ENCODE data around the gene F5. TPM values are rescaled to one million over a fixed set of nuclear protein-coding genes. Genes with fewer than 3 reads are reported as not detected.

F5 gene
- total and polyA plus RNA-seq, 2 experiments from 2014 or later: 0.16 TPM; not detected in 1

DNA sequence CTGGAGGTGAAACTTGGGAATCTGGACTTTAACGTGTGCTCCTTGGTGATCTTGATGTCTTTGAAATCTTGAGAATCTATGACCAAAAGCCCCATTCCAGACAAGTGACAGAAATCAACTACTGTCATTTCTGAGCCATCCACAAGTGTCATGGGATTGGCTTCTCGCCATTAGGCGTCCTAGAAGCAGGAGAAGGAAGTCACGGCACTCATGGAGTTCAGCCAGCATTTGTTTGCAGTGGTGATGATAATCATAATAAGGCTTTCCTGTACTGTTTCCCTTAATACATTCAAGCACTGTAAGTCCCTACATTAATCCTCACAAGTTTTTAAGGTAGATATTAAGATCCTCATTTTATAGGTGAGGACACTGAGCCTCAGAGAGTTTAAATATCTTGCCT is 11.9 kb downstream of the F5 start:
- ATAC-seq: no peak
- Histone ChIP-seq H3K4me1 (ENCODE audit: insufficient read depth) (no peaks in the 10 kb centered on the region), H3K9me2 (ENCODE audit: insufficient read depth) (0 out of 2 replicates have a peak, but pooled peaks cover 7% of the 10 kb centered on the region), H3K36me3 (ENCODE audit: insufficient read depth) (no peaks in the 10 kb centered on the region), H3K4me2 (no peak overlapping the region), H3K4me3 (no peak overlapping the region), H4K20me1 (replicated peaks; ENCODE audit: insufficient read depth) (no peaks in the 10 kb centered on the region), H3F3A (replicated peaks; ENCODE audit: low read depth) (no peaks in the 10 kb centered on the region), H3K79me2 (replicated peaks; ENCODE audit: insufficient read depth) (no peaks in the 10 kb centered on the region), H3K27me3 (ENCODE audit: insufficient read depth) (no peaks in the 10 kb centered on the region), H2AFZ (no peak overlapping the region), H3K27ac (ENCODE audit: low read depth) (no peak overlapping the region)
- no peak for DNase-seq (ENCODE audit: low spot score)
- Mint-ChIP-seq H3K9me3 (no peaks in the 10 kb centered on the region), H3K36me3 (ENCODE audit: low read depth) (no peaks in the 10 kb centered on the region), H3K27ac (no peak overlapping the region), H3K4me3 (no peak overlapping the region), H3K4me1 (no peaks in the 10 kb centered on the region), H3K27me3 (ENCODE audit: insufficient read depth, low read depth, poor library complexity) (peaks cover 1% of the 10 kb centered on the region)
- TF ChIP-seq ETS1 (IDR thresholded peaks at IDR 0.05): no peak
- no peak for TF ChIP-seq EZH2phosphoT487 (IDR thresholded peaks at IDR 0.05; ENCODE audit: unreplicated experiment)
- no peak for TF ChIP-seq ZNF462 (CRISPR knock-in tag; IDR thresholded peaks at IDR 0.05)
- no peak for TF ChIP-seq ZNF114 (CRISPR knock-in tag; IDR thresholded peaks at IDR 0.05)
- TF ChIP-seq JUNB (IDR thresholded peaks at IDR 0.05; ENCODE audit: unreplicated experiment): no peak
- no peak for TF ChIP-seq STAT1 (IDR thresholded peaks at IDR 0.05; ENCODE audit: unreplicated experiment)
- no peak for TF ChIP-seq POLR2AphosphoS5 (IDR thresholded peaks at IDR 0.05; ENCODE audit: low read depth)
- TF ChIP-seq NANOG (IDR thresholded peaks at IDR 0.05; ENCODE audit: borderline replicate concordance): no peak
- no peak for TF ChIP-seq EZH2 (IDR thresholded peaks at IDR 0.05; ENCODE audit: low read depth, unreplicated experiment)
- no peak for TF ChIP-seq REST (IDR thresholded peaks at IDR 0.05; ENCODE audit: unreplicated experiment)
- no peak for TF ChIP-seq CREB1 (CRISPR knock-in tag; IDR thresholded peaks at IDR 0.05; ENCODE audit: low read depth)
- TF ChIP-seq ZNF331 (CRISPR knock-in tag; IDR thresholded peaks at IDR 0.05; ENCODE audit: low read depth): no peak
- TF ChIP-seq, protein P1, sequence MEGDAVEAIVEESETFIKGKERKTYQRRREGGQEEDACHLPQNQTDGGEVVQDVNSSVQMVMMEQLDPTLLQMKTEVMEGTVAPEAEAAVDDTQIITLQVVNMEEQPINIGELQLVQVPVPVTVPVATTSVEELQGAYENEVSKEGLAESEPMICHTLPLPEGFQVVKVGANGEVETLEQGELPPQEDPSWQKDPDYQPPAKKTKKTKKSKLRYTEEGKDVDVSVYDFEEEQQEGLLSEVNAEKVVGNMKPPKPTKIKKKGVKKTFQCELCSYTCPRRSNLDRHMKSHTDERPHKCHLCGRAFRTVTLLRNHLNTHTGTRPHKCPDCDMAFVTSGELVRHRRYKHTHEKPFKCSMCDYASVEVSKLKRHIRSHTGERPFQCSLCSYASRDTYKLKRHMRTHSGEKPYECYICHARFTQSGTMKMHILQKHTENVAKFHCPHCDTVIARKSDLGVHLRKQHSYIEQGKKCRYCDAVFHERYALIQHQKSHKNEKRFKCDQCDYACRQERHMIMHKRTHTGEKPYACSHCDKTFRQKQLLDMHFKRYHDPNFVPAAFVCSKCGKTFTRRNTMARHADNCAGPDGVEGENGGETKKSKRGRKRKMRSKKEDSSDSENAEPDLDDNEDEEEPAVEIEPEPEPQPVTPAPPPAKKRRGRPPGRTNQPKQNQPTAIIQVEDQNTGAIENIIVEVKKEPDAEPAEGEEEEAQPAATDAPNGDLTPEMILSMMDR (conservative IDR thresholded peaks at IDR 0.05; ENCODE audit: low read depth in 2 of 2): no peak
